ENCODE measurements around the gene PAM. TPM values are rescaled to one million over a fixed set of nuclear protein-coding genes. Genes with fewer than 3 reads are reported as not detected.

PAM gene
- total RNA-seq, 1 donor from 2014 or later, result 135 TPM

- Mint-ChIP-seq H3K36me3 (no peaks in the 10 kb centered on the region), H3K4me1 (ENCODE audit: unreplicated experiment) (peaks cover 41% of the 10 kb centered on the region), H3K27me3 (no peaks in the 10 kb centered on the region), H3K9me3 (no peaks in the 10 kb centered on the region), H3K4me3 (no peak overlapping the region), H3K27ac (no peak overlapping the region)
- no peak for TF ChIP-seq CTCF (conservative IDR thresholded peaks at IDR 0.05)
- DNase-seq (ENCODE audit: extremely low spot score, unreplicated experiment), result no peak
Measured at GRCh38 chr5:102796498-102796897, 41.4 kb downstream of the PAM start.

- H3K4me1 Mint-ChIP-seq (ENCODE audit: unreplicated experiment), result peaks cover 34% of the 10 kb centered on the region
Measured at GRCh38 chr5:102797322-102797884, 42.3 kb downstream of the PAM start.

GRCh38 chr5:102798104-102798785 is 43.1 kb downstream of the PAM start:
- H3K27ac Mint-ChIP-seq, result no peak overlapping the region
- no peak for TF ChIP-seq CTCF (conservative IDR thresholded peaks at IDR 0.05)
- no peaks in the 10 kb centered on the region for H3K36me3 Mint-ChIP-seq
- no peak overlapping the region for H3K4me3 Mint-ChIP-seq
- no peak for DNase-seq (ENCODE audit: extremely low spot score, unreplicated experiment)
- no peaks in the 10 kb centered on the region for H3K27me3 Mint-ChIP-seq
- peaks cover 3% of the 10 kb centered on the region for H3K9me3 Mint-ChIP-seq
- peaks cover 34% of the 10 kb centered on the region for H3K4me1 Mint-ChIP-seq (ENCODE audit: unreplicated experiment)

More at GRCh38 chr5:102797322-102797884, 42.3 kb downstream of the PAM start:
- TF ChIP-seq CTCF (conservative IDR thresholded peaks at IDR 0.05), result no peak
- H3K27me3 Mint-ChIP-seq, result no peaks in the 10 kb centered on the region
- no peak overlapping the region for H3K4me3 Mint-ChIP-seq
- DNase-seq (ENCODE audit: extremely low spot score, unreplicated experiment), result no peak
- peaks cover 3% of the 10 kb centered on the region for H3K9me3 Mint-ChIP-seq
- H3K27ac Mint-ChIP-seq, result no peak overlapping the region
- H3K36me3 Mint-ChIP-seq, result no peaks in the 10 kb centered on the region

GRCh38 chr5:102799017-102799416 is 43.9 kb downstream of the PAM start:
- no peak overlapping the region for H3K4me3 Mint-ChIP-seq
- no peak for DNase-seq (ENCODE audit: extremely low spot score, unreplicated experiment)
- no peaks in the 10 kb centered on the region for H3K36me3 Mint-ChIP-seq
- peaks cover 3% of the 10 kb centered on the region for H3K9me3 Mint-ChIP-seq
- H3K27me3 Mint-ChIP-seq, result no peaks in the 10 kb centered on the region
- no peak for TF ChIP-seq CTCF (conservative IDR thresholded peaks at IDR 0.05)
- H3K4me1 Mint-ChIP-seq (ENCODE audit: unreplicated experiment), result peaks cover 38% of the 10 kb centered on the region
- H3K27ac Mint-ChIP-seq, result no peak overlapping the region

GRCh38 chr5:102800427-102800826 is 45.3 kb downstream of the PAM start:
- Mint-ChIP-seq H3K4me1 (ENCODE audit: unreplicated experiment) (peaks cover 37% of the 10 kb centered on the region), H3K27me3 (no peaks in the 10 kb centered on the region), H3K27ac (no peak overlapping the region)

More at GRCh38 chr5:102800427-102800826, 45.3 kb downstream of the PAM start:
- Mint-ChIP-seq H3K36me3 (no peaks in the 10 kb centered on the region), H3K9me3 (peaks cover 3% of the 10 kb centered on the region), H3K4me3 (no peak overlapping the region)
- DNase-seq (ENCODE audit: extremely low spot score, unreplicated experiment), result no peak
- no peak for TF ChIP-seq CTCF (conservative IDR thresholded peaks at IDR 0.05)
